ENCODE results near the gene TENM4.

Gene TENM4

DNA sequence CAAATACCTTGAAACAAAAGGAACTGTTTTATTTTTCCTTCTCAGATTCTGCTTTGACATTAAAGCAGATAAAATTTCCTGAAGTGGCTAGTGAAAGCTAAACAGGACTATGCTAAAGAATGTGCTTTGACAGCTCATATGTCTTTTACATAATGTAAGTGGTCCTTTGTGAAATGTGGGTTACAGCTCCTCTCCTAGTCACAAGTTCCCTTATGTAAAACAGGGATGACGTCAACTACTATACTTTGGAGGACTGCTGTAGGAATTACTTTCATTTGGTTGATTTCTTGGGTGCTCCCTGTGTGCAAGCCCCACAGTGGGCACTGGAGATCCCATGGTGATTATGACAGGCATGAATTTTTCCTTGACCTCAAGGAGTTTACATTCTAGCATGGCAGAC lies 649.6 kb downstream of the TENM4 start:
- no peak for DNase-seq

DNA sequence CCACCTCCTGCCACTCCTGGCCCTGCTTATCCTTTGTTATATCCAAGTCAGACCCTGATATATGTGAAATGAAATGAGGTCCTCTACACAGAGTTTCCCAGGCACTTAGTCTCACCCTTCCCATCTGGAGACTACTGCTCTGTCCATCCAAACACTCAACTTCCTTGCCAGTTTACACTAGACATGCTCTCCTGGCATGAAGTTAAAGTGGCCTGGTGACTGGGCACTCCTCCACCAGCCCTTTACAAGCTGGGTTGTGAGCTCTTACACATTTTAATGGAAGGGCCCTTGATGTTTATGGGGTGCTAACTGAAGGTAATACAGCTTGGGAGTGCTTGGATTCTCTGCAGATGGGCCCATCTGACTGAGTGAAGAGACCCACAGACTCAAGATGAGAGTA lies 650.0 kb downstream of the TENM4 start:
- no peak for DNase-seq

DNA sequence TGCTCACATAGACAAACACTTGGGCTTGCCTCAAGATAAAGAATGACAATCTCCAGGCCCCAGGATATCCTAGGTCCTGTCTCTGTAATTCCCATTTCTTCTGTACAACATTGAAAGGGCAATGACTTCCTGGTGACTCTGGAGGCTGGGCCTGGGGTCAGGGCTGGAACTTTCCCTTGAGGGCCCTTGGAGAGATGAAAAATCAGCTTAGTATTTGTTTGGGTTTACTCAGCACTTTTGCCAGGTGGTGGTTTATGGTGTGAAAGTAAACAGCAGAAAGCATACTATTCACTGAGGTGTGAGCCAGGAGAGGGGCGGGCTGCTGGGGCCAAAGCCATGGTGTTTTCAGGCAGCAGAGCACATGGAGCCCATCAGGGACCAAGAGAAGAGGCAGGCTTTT lies 651.5 kb downstream of the TENM4 start:
- DNase-seq: no peak

DNA sequence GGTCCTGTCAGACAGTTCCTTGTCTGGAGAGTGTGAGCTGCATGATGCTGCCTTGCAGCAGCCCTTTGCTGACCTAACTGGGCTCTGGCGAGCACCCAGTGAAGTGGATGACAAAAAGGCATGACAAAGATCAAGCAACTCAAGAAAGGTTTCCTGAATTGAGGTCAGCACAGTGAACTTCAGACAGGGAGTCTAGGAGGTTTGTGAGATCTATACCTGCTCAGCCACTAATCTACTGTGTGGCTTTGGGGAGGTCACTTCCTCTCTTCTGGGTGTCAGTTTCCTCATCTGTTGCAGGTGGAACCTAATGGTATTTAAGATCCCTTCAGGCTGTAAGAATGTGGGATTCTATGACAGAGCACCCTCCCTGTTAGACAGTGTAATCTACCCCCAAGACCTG lies 652.3 kb downstream of the TENM4 start:
- DNase-seq: no peak

DNA sequence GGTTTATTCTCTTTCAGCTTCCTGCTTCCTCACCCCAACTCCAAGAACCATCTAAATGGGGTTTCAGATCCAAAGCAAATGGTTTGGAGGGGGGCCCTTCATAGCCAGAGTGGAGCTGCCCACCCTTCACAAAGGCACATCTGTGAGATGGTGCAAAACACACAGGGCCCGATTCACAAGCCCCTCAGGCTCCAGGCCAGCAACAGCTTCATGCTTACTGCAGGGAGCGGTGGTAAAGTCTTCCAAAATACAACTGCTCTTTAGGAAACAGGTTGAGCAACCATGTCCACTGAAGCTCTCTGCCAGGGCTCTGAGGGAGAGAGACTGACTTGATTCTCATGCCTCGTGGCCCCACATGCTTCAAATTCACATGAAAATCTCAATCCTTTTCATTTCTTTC lies 653.1 kb downstream of the TENM4 start:
- no peak for DNase-seq

DNA sequence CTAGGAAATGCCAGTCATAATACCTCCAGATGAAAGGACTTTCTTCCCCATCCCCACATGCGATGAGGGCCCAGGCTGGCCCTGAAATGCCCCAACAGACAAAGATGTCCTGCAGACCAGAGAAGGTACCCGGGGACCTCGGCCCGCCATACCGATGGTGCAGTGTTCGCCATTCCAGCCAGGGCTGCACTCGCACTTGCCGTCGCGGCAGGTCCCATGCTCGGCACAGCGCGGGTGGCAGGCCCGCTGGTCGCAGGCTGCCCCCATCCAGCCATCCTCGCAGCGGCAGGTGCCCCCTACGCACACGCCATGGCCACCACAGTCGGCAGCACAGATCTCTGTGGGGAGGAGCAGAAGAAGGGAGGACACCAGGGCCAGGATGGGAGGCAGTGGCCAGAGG lies 654.1 kb downstream of the TENM4 start:
- no peak for DNase-seq

DNA sequence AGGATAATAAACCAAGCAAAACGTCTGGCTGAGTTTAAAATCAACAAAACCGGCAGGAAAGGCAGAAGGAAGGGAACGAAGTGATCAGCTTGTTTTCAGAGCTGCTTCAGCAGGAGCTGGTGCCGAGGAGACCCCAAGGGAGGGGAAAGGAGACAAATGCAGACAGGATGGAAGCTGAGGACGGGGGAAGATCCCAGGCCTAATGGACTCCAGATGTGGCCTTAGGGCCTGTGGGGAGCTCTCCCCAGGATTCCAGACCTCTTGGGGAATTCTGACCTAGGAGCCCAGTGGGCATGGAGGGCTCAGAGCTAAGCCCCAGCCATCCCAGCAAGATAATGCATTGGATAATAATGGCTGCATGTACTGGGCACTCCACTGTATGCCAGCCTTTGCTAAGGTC lies 654.7 kb downstream of the TENM4 start:
- DNase-seq: no peak

DNA sequence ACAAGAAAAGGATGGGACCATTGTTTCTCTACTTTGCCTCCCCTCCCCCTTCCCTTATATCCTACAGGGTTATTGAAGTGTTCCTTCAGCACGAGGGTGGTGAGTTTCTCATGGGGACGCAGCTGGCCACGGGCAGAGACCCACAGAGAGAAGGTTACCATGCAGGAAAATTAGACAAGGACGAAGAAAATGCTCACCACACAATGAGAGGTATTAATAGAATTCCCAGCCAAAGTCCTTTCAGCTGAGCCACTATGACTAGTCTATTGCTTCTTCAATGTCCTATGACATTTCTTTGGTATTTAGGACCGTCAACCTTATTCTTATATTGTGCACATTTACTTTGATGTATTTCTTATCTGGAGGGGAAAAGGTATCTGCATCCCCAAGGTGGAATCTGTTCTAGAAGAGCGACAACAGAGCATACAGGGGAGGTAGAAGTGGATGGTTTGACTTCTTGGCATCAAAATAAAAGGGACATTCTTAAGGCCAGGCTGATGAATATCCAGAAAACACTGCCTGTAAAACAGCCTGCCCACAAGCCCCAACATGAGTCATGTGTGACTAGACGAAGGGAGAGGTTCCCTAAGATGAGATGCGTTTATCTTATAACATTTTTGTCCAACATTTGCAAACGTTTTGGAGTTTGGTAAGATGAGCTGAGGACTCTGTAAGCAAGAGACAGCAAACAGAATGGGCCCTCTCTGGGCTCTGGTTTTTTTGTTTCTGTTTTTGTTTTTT lies 656.3 kb downstream of the TENM4 start:
- DNase-seq: no peak

DNA sequence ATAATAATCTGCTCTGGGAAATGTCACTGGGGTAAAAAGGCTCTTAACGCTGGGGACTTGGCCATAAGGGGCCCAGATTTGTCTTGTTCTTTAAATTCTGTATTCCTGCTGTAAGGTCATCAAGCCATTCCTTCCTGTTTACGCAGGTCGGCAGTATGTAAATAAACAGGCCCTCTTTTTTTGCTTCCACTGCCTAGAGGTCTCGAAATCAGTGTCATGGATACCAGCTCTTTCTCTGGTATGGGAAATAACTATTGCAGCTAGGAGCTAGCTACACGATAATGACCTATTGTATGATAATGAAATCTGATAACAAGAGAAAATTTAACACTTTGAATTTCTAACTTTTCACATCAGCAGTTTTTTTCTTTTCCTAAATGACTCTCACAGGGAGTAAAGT lies 657.0 kb downstream of the TENM4 start:
- no peak for DNase-seq

DNA sequence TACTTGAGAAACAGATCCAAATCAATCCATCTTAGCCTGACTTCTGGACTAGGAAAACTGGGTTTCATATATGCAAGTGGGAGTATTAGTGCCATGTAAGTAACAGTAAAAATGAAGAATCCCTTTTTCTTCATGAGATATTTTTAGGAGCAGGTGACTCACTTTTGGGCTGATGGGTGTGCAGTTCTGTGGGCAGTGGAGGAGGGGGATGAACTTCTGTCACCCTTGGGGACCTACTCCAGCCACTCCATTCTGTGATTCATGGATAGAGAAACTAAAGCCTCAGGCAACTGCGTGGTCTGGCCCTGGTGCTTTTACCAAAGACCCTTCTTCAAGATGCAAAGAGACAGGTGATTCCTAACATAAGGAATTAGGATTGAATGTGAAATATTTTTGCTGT lies 657.5 kb downstream of the TENM4 start:
- DNase-seq: no peak

DNA sequence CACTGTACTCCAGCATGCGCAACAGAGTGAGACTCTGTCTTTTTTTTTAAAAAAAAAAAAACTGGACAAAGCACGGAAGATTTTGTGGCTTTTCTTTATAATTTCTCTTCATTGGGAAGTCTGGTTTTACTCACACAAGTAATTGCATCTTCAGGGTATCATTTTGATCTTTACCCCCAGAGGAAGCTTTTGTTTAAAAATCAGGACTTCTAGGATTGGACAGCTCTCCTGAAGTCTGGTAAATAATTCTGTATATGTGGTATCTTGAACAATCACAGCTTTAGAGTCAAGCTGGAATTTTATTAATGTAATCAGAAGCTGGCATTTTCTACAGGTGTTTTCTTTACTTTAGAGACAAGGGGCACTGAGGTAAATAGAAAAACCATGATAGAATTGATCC lies 658.1 kb downstream of the TENM4 start:
- no peak for DNase-seq

DNA sequence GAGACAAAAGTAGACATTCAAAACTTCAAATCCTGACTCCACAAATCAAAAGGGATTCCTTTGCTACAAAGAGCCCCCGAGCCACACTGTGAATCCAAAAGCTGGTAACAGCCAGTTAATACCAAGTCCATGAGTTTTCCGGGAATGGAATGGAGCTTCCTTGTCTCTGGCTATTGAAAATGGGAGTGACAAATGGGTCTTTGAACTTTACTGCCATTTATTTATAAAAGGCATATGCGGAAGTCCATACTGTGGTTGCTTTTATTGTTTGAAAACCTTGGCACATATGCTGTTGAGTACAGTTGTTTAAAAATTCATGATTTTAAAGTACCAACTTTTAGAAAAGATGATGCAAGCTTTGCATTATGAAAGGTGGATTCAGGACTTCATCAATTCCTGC lies 659.9 kb downstream of the TENM4 start:
- no peak for DNase-seq

DNA sequence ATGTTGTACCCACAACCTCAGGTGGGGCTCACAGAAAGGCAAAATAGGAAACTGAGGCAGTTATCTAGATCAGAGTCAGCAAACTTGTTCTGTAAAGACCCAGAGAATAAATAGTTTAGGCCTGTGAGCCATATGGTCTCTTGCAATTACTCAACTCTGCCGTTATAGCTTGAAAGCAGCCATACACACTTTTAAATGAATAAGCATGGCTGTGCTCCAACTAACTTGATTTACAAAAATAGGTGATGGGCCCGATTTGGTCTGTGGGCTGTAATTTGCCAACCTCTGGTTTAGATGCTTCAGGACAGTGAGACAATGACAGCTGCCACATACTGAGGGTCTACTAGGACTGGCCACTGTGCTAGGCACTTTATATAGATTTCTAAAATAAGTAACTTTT lies 667.3 kb downstream of the TENM4 start:
- DNase-seq: no peak

DNA sequence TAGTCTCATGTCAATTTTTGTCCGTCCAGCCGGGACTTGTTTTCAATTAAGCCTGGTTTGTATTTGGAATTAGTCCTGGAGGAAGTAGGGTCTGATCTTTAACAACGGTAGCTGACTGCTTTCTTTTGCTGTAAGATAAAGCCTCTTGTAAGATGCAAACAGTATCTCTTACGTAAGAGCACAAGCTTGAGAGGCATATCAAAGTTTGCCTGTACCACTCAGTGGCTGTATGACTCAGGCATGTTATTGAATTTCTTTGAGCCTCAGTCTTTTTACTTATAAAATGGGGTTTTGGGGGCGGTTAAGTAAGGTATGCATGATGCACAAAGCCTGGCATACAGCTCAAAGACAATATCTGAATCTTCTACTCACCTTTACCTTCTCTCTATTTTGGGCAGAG lies 667.8 kb downstream of the TENM4 start:
- no peak for DNase-seq

DNA sequence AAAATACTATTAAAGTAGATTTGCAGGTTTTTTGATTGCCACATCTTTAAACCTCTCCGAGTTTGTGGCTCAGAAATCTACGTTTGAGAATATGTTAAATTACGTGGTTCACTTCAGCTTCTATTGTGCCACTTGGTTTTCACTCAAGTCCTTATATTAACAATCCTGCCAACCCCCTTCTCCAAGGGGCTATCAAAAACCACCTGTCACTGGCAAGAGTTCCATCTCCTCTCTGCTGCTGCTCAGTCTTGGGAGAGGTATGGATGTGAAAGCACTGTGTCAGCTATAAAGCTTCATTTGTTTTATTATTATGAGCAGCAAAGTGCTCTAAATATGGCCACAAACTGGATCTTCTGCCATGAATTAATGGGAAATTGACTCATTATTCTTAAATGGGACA lies 668.6 kb downstream of the TENM4 start:
- DNase-seq: no peak

DNA sequence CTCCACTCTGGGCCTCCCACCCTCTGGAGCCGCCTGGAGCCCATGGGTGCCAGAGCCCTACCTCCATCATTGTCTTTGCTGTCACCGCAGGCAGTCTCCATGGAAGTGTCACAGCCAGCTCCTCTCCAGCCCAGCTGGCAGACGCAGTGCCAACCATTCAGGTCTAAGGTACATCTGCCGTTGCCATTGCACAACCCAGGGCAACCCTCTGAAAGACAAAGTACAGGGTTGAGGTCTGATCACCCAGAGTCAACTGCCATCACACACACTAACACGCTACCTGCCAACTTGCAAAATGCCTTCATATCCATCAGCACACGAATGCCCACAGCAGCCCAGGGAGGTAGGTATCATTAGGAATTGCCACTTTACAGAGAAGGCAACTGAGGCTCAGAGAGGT lies 669.9 kb downstream of the TENM4 start:
- DNase-seq: no peak

DNA sequence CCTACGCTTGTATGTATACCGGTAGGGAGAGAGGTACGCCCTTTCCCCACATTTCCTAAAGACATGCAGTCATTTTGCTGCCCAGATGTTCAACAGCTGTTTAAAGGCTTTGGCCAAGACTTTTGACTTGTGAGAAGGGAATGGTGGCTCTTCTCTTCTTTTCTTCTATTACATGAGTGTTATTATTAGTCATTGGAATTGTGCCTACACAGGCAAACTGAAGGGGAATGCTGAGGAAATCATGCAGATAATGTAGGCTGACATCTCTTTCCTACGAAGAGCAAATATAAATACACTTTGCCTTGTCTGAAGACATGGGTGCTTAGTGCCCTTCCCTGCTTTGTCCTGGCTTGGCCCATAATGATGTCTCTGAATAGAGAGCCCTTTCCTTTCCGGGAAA lies 671.9 kb downstream of the TENM4 start:
- DNase-seq: no peak

DNA sequence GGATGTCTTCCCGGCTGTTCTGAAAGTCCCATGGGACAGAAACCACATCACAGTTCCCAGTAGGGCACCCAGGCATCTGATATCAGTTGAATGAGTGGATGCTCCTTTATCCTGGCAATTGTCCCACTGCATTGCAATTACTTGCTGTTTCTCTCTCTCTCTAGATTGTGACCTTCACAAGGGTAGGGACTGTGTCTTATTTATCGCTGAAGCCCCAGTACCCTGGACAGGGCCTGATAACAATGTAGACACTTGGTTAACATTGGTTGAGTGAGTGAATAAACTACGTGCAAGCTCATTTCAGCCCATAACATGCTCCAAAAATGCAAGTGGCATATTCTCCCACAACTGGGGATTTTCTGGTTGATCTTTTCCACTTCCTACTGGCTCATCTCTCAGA lies 672.5 kb downstream of the TENM4 start:
- DNase-seq: no peak

DNA sequence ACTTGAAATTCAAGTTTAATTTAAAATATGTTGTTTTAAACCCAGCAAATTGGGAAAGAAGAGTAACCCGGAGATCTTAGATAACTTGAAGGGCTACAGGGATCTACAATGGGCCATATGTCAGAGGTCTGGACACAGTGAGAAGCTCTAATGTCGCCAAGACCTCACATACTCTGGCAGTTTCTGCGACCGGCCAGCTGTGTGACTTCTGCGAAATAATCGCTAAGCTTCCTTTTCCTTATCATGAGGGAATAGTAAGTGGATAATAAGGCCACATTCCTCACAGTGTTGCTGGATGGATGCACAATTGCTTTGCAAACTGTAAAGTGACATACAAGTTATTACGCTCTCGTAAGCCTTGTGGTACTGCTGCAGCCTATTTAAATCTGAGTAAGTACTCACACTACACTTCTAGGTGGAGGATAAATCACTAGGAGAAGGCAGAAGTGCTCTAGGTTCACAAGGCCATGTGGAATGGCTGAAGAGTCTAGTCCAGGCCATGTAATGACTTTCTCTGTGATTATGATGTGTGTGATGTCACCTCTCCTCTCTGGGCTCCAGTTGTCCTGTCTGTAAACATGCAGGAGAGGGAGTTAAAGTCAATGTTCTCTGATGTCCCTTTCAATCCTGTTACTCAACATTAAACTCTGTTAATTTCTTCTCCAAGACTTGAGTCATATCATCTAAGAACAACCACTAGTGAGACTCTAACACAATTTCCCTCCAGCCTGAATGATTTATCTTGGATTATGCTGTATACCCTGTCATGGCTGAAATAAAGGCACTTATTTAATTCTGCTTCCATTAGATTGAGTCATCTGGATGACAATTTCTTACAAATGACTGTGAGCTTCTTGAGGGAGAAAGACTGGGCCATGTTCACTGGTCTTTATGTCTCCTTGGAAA lies 673.5 kb downstream of the TENM4 start:
- DNase-seq: no peak

DNA sequence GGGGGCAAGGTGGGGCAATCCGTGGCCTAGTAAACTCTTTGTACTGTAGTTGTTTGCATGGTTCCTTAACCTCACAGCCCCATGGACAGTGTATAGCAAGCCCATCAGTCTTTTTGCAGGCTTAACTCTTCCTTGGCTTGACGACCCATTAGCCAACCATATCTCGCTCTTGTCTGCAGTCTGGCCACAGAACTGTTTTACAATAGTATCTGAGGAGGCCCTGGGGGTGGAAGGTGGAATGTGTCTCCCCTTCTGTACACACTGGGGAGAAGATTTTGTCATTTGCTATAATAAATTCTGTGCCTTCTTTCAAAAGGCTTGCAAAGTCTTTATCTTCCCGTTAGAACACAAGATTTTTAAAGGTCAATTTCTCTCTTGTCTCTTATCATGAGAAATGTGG lies 675.9 kb downstream of the TENM4 start:
- DNase-seq: no peak

DNA sequence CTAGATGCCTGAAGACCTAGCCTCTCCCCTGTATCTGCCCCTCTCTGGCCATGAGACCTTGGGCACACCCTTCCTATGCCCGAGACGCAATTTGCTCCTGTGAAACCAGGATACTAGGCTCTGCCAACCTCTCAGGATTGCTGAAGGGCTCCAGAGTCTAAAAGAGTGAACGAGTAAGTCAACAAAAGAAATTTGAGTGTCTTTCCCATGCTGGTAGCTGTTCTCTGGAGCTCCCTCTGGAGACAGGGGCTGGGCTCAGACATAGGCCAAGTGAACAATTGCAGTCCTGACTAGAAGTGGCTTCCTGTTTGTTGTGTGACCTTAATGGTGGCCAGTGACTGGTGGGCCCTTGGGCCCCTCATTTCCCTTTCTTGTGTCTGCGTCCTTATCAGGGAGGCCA lies 677.2 kb downstream of the TENM4 start:
- DNase-seq: no peak

DNA sequence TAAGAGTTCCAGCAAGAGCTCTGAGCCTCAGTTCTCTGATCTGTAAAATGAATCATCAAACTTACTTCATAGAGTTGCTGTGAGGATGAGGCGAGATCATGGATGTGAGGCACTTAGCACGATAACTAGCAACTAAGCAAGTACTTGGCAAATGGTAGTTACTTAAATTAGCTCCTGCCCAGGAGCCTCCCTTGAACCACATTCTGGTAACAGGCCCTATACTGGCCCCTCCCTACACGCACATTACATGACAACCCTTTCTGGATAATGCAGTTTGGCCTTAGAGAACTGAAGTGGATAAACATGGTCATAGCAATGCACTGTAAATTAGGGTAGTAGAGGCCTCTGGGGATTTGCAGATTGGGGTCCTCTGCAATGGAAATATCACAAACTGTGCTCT lies 678.7 kb downstream of the TENM4 start:
- DNase-seq: no peak

DNA sequence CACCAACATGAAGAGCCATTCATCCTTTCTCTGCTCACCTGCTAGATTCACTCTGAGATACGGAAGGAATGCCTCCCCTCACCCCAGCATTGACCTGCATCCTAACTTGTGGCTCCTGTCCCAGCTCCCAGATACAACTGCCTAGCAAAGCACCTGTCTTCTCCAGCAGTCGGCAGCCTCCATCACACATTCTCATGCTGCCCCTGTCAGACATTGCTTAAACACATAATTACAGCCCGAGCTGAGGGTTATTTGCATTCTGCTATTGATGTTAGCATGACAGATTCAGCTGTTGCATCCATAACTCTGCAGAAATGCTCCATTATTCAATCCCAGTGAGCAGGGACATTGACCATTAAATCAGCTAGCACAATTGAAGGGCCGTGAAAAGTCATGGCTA lies 681.8 kb downstream of the TENM4 start:
- DNase-seq: no peak

DNA sequence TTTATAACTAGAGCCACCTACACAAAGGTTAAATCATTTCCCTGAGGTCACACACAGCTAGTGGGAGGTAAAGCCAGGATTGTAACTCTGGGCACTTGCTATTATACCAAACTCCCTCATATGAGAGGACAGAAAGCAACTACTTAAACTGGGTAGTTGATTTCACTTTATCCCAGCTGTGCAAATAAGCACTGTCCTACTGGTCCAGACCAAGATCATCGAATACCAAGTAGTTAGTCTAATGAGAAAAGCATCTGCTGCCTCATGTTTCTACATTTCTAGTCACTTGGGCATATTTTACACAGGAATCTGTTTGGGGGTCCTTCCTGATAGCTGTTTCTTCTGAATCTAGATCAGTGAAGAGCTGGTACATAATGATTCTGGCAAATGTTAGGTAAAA lies 687.5 kb downstream of the TENM4 start:
- no peak for DNase-seq

DNA sequence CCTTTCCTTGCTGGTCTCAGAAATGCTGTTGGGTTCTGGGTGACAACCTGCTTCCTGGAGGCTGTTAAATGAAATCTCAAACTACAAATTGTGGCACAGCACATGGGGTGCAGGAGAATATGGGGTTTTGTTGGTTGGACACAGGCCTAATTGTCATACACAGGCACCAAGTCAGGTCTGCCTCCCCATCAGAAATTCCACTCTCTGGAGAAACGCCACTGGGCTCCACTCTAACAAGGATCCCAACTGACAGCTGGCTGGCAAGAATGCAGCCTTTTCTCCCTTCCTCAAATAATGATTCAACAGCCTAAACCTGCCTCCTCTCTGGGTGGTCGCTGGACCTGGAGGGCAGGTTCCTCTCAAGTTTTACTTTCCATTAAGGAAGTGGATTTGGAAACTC lies 688.3 kb downstream of the TENM4 start:
- DNase-seq: no peak

All from NCI-H524 treated with DMSO at 0.1 percent for 48 hours (cell line).